ENCODE results near the gene NEGR1. TPM values are rescaled to one million over a fixed set of nuclear protein-coding genes. Genes with fewer than 3 reads are reported as not detected.

NEGR1 gene
- total and polyA plus RNA-seq, 4 donors: 0.08 to 0.14 (median 0.12) TPM; not detected in 1

- TF ChIP-seq HNF4G (IDR thresholded peaks at IDR 0.05) (no peak), ZBTB33 (IDR thresholded peaks at IDR 0.05) (no peak), FOXA2 (IDR thresholded peaks at IDR 0.05) (no peak), FOXA1 (IDR thresholded peaks at IDR 0.05) (no peak), TAF1 (conservative IDR thresholded peaks at IDR 0.05) (no peak), EGR1 (IDR thresholded peaks at IDR 0.05; ENCODE audit: low read depth in 2 of 2) (no peak), YY1 (IDR thresholded peaks at IDR 0.05) (no peak), SP1 (IDR thresholded peaks at IDR 0.05) (no peak), CTCF (IDR thresholded peaks at IDR 0.05; ENCODE audit: low read depth, low read length, missing input control) (no peak), RAD21 (IDR thresholded peaks at IDR 0.05) (no peak)
- H3K4me1 ChIP-seq (ENCODE audit: control insufficient read depth in 4 of 4, insufficient read depth in 4 of 4, low read length in 3 of 4): no peaks in the 10 kb centered on the region
These were observed 104.6 kb downstream of the NEGR1 start for GRCh38 chr1:72177711-72178110.

GRCh38 chr1:72170246-72170645 lies 112.1 kb downstream of the NEGR1 start:
- DNase-seq (ENCODE audit: low spot score): no peak
- TF ChIP-seq HNF4A (conservative IDR thresholded peaks at IDR 0.05): no peak
- TF ChIP-seq ATF3 (IDR thresholded peaks at IDR 0.05): no peak
- no peak for TF ChIP-seq RXRA (IDR thresholded peaks at IDR 0.05)
- no peak for TF ChIP-seq TAF1 (conservative IDR thresholded peaks at IDR 0.05)
- no peak for TF ChIP-seq FOXA1 (IDR thresholded peaks at IDR 0.05)
- TF ChIP-seq HNF4G (IDR thresholded peaks at IDR 0.05): no peak
- no peak for TF ChIP-seq ZBTB33 (IDR thresholded peaks at IDR 0.05)
- no peak for TF ChIP-seq MAX (IDR thresholded peaks at IDR 0.05)
- no peak for TF ChIP-seq CTCF (IDR thresholded peaks at IDR 0.05; ENCODE audit: low read depth, low read length, missing input control)
- TF ChIP-seq REST (IDR thresholded peaks at IDR 0.05): no peak
- TF ChIP-seq RAD21 (IDR thresholded peaks at IDR 0.05): no peak
- no peak for TF ChIP-seq NR2F2 (IDR thresholded peaks at IDR 0.05)
- no peak for TF ChIP-seq SP1 (IDR thresholded peaks at IDR 0.05)
- no peak for TF ChIP-seq YY1 (IDR thresholded peaks at IDR 0.05)
- no peak for TF ChIP-seq GABPA (IDR thresholded peaks at IDR 0.05 in 1 of 2, conservative IDR thresholded peaks at IDR 0.05 in 1 of 2)
- no peak for TF ChIP-seq EGR1 (IDR thresholded peaks at IDR 0.05; ENCODE audit: low read depth in 2 of 2)
- no peak for TF ChIP-seq FOXA2 (IDR thresholded peaks at IDR 0.05)
- Histone ChIP-seq H3K36me3 (ENCODE audit: control insufficient read depth in 4 of 4, insufficient read depth in 3 of 4, low read depth in 1 of 4, low read length in 3 of 4) (no peaks in the 10 kb centered on the region), H3K9me3 (ENCODE audit: control insufficient read depth in 4 of 4, low read length in 3 of 4) (no peaks in the 10 kb centered on the region), H3K4me1 (ENCODE audit: control insufficient read depth in 4 of 4, insufficient read depth in 4 of 4, low read length in 3 of 4) (no peaks in the 10 kb centered on the region), H3K27me3 (ENCODE audit: control insufficient read depth in 4 of 4, insufficient read depth in 4 of 4, low read length in 3 of 4) (no peaks in the 10 kb centered on the region), H3K9ac (ENCODE audit: low read depth in 1 of 2, low read length in 2 of 2) (no peak overlapping the region), H3K27ac (ENCODE audit: low read depth in 1 of 2, low read length in 2 of 2) (no peak overlapping the region), H3K4me3 (ENCODE audit: low read depth in 1 of 3, low read length in 3 of 3) (no peak overlapping the region)

More at GRCh38 chr1:72177711-72178110, 104.6 kb downstream of the NEGR1 start:
- peaks cover 0 to 2% (median 0%) of the 10 kb centered on the region in 4 donors for H3K27me3 ChIP-seq (ENCODE audit: control insufficient read depth in 4 of 4, insufficient read depth in 4 of 4, low read length in 3 of 4)
- no peak overlapping the region for H3K27ac ChIP-seq (ENCODE audit: low read depth in 1 of 2, low read length in 2 of 2)
- H3K9me3 ChIP-seq (ENCODE audit: control insufficient read depth in 4 of 4, low read length in 3 of 4): no peaks in the 10 kb centered on the region
- WGBS: 57% methylated on average over 1 of the region's 1 CpG
- DNase-seq (ENCODE audit: low spot score): no peak
- no peaks in the 10 kb centered on the region for H3K36me3 ChIP-seq (ENCODE audit: control insufficient read depth in 4 of 4, insufficient read depth in 3 of 4, low read depth in 1 of 4, low read length in 3 of 4)
- no peak overlapping the region for H3K4me3 ChIP-seq (ENCODE audit: low read depth in 1 of 3, low read length in 3 of 3)
- no peak overlapping the region for H3K9ac ChIP-seq (ENCODE audit: low read depth in 1 of 2, low read length in 2 of 2)
